ENCODE data around the gene ZC3H7A. TPM values are rescaled to one million over a fixed set of nuclear protein-coding genes. Genes with fewer than 3 reads are reported as not detected.
A peak's percentile ranks its signal among the peaks of the same experiment; 100 is the strongest.

The ZC3H7A gene
- total and polyA plus RNA-seq, 10 of the 15 experiments (the other 5 are each of a cell fraction or from before 2014, with no cell fraction given): 46.3 to 188 (median 68.6) TPM

DNA sequence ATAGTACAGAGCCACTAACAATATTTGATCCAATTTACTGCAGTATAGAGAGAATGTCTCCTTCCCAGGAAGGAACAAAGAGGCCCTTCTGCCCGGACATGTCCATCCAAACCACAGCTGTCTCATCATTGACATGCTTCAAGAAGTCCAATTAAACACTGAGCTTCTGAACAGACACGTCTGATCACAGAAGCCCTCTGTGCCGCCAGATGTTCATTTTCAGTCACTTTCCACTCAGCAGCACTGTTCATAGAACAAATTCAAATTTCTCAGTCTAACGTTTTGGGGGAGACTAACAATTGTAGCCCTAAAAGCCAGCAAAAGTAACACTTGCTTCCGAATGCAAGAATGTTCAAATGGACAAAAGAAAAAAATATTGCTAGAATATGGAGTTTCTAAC, 15.3 kb downstream of the ZC3H7A start:
- BruUV-seq (replicated peaks): no TSS peak
- Histone ChIP-seq H3K79me2 (ENCODE audit: control insufficient read depth, insufficient read depth, low read length) (peaks cover 58% of the 10 kb centered on the region), H3K27me3 (replicated peaks in 1 of 2; ENCODE audit: control insufficient read depth in 2 of 2, insufficient read depth in 2 of 2, low read length in 1 of 2) (no peaks in the 10 kb centered on the region), H3K9me3 (replicated peaks; ENCODE audit: control insufficient read depth, insufficient read depth, low read length) (no peaks in the 10 kb centered on the region), H2AFZ (ENCODE audit: control insufficient read depth, low read depth, low read length) (no peak overlapping the region), H3K4me2 (ENCODE audit: control insufficient read depth, insufficient read depth) (peak overlapping the region; percentile 99), H3K9ac (ENCODE audit: control insufficient read depth, insufficient read depth, low read length) (peak overlapping the region; percentile 93), H3K4me1 (ENCODE audit: control insufficient read depth, insufficient read depth, low read length) (peaks cover 28% of the 10 kb centered on the region), H3K4me3 (peak overlapping the region; percentile 67), H3K27ac (ENCODE audit: control insufficient read depth, insufficient read depth) (peak overlapping the region; percentile 99), H3K36me3 (ENCODE audit: control insufficient read depth in 2 of 2, insufficient read depth in 2 of 2, low read length in 1 of 2) (peaks cover 2 to 5% of the 10 kb centered on the region in 2 experiments; a peak in 3 of 4 replicates), H4K20me1 (ENCODE audit: control insufficient read depth, insufficient read depth) (no peaks in the 10 kb centered on the region)
- ATAC-seq: peak; percentile 58
- ChIA-PET SMC1A (ENCODE audit: uncharacterized antibody, unreplicated experiment) (interaction anchor here (0.6 to 10.3 kb wide), 16 partner anchors 12 to 762 kb away, joined by 3 to 184 read pairs (median 5); partner anchors contain the start of genes TXNDC11 and ZC3H7A), RAD21 (ENCODE audit: unreplicated experiment) (interaction anchor here (0.6 to 8.1 kb wide), 14 partner anchors 11 to 840 kb away, joined by 3 to 174 read pairs (median 4); partner anchors contain the start of genes DEXI, TXNDC11 and ZC3H7A), CTCF (interaction anchor here (0.6 to 3.6 kb wide), 12 partner anchors 9 to 112 kb away, joined by 3 to 42 read pairs (median 5); partner anchors contain the start of genes TXNDC11 and ZC3H7A), POLR2A (interaction anchor here (0.6 to 21.9 kb wide), 15 partner anchors 8 to 526 kb away, joined by 3 to 410 read pairs (median 6); partner anchors contain the start of genes TXNDC11 and ZC3H7A)
- intact Hi-C loops (cut with micrococcal nuclease; ENCODE audit: unreplicated experiment) (loop anchor here (2.0 to 5.0 kb wide), 2 partner anchors 15 to 39 kb away; partner anchors contain the start of genes TXNDC11 and ZC3H7A), in situ Hi-C loops (cut with MboI) (no loop called here)
- peak; percentile 51 for DNase-seq (ENCODE audit: low read depth, low spot score)
- 2% methylated on average over 5 of the region's 5 CpGs for WGBS (ENCODE audit: insufficient coverage, insufficient replicate concordance, low lambda C conversion rate, missing lambda C conversion rate)
- FAIRE-seq: no peak
- TF ChIP-seq SREBF2 (IDR thresholded peaks at IDR 0.05; ENCODE audit: low read length) (no peak), ZNF687 (IDR thresholded peaks at IDR 0.05) (peak; percentile 71), RAD21 (IDR thresholded peaks at IDR 0.05; ENCODE audit: insufficient read depth, low read depth, low read length) (no peak), ZBTB11 (CRISPR knock-in tag; IDR thresholded peaks at IDR 0.05) (no peak), MTA2 (IDR thresholded peaks at IDR 0.05; ENCODE audit: low read depth) (peak; percentile 75), SMAD5 (IDR thresholded peaks at IDR 0.05; ENCODE audit: low read depth) (peak; percentile 44; the same call in 1 of the 2 replicates), ZNF592 (IDR thresholded peaks at IDR 0.05) (no peak), HDAC2 (IDR thresholded peaks at IDR 0.05) (no peak), ETV6 (conservative IDR thresholded peaks at IDR 0.05 in 1 of 2, IDR thresholded peaks at IDR 0.05 in 1 of 2; ENCODE audit: borderline replicate concordance in 1 of 2, low read depth in 1 of 2) (no peak), CHD4 (IDR thresholded peaks at IDR 0.05) (no peak)
- TF ChIP-seq, protein P1, sequence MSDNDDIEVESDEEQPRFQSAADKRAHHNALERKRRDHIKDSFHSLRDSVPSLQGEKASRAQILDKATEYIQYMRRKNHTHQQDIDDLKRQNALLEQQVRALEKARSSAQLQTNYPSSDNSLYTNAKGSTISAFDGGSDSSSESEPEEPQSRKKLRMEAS (IDR thresholded peaks at IDR 0.05; ENCODE audit: low read depth, low read length): no peak
